HUES48 (cell line): ENCODE results near the gene HIPK3.
A peak's percentile ranks its signal among the peaks of the same experiment; 100 is the strongest.

ENCODE experiments used
- H3K27ac ChIP-seq: one replicate; pipeline ENCODE4 v1.7.0; 2013; ENCODE audit warnings: low read depth, low read length, inconsistent platforms
- H3K27me3 ChIP-seq: 2 replicates; pipeline ENCODE4 v1.6.1; 2013; ENCODE audit warnings: mild to moderate bottlenecking, low read length; ENCODE audit not compliant: control insufficient read depth, insufficient read depth
- H3K36me3 ChIP-seq: 2 replicates; pipeline ENCODE4 v1.6.1; 2013; ENCODE audit warnings: low read length; ENCODE audit not compliant: control insufficient read depth, insufficient read depth
- H3K4me1 ChIP-seq: 2 replicates; pipeline ENCODE4 v1.6.1; 2013; ENCODE audit warnings: mild to moderate bottlenecking, low read length; ENCODE audit not compliant: control insufficient read depth, insufficient read depth
- H3K4me3 ChIP-seq: 2 replicates; pipeline ENCODE4 v1.5.1; 2013; ENCODE audit warnings: mild to moderate bottlenecking, low read depth, low read length
- H3K9ac ChIP-seq: 2 replicates; pipeline ENCODE4 v1.6.1; 2013; ENCODE audit warnings: mild to moderate bottlenecking, low read depth, low read length, moderate library complexity
- H3K9me3 ChIP-seq: 2 replicates; pipeline ENCODE4 v1.6.1; 2013; ENCODE audit warnings: low read length; ENCODE audit not compliant: control insufficient read depth, insufficient read depth

Gene HIPK3

DNA sequence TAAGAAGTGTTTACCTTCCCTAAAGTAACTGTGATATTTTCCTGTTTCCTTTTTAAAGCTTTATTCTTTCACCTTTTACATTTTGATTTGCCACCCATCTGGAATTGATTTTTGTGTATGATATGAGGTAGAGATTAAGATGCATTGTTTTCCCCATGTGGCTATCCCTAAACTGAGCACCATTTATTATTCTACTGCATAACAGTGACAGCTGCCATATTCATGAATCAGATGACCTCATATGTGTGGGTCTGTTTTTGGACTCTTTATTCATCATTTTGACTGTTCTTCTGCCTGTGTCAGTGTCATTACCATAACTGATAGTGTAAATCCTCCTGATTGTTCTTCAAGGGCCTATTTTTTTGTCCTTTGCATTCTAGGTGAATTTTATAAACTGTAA, 50.8 kb downstream of the HIPK3 start:
- Histone ChIP-seq H3K9me3 (no peaks in the 10 kb centered on the region), H3K27ac (no peak overlapping the region), H3K27me3 (no peaks in the 10 kb centered on the region), H3K4me1 (peaks cover 19% of the 10 kb centered on the region), H3K4me3 (no peak overlapping the region), H3K9ac (no peak overlapping the region), H3K36me3 (no peaks in the 10 kb centered on the region)

DNA sequence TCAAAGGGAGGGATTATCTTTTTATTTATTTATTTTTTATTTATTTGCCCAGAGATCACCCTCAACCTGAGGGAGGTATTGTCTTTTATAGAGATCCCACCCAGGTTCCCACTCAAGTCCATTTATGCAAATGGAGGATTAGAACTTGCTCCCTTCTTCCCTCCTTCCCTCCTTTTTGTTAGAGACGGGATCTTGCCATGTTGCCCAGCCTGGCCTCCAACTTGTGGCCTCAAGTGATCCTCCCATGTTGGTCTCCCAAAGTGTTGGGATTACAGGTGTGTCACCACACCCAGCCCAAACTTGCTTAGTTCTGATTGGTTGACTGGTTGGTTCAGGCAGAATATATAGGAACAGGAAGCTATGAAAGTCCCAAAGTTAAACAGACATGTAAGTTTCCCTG, 51.9 kb downstream of the HIPK3 start:
- no peak overlapping the region for H3K9ac ChIP-seq
- no peaks in the 10 kb centered on the region for H3K36me3 ChIP-seq
- H3K27ac ChIP-seq = no peak overlapping the region
- no peaks in the 10 kb centered on the region for H3K27me3 ChIP-seq
- H3K4me3 ChIP-seq = no peak overlapping the region
- H3K9me3 ChIP-seq = no peaks in the 10 kb centered on the region
- peaks cover 19% of the 10 kb centered on the region for H3K4me1 ChIP-seq

GRCh38 chr11:33310720-33311500, 53.7 kb downstream of the HIPK3 start:
- Histone ChIP-seq H3K27ac (peak overlapping the region; percentile 42), H3K4me1 (peaks cover 19% of the 10 kb centered on the region), H3K9ac (no peak overlapping the region), H3K36me3 (no peaks in the 10 kb centered on the region), H3K4me3 (no peak overlapping the region), H3K9me3 (no peaks in the 10 kb centered on the region), H3K27me3 (no peaks in the 10 kb centered on the region)

GRCh38 chr11:33311680-33312079, 54.5 kb downstream of the HIPK3 start:
- Histone ChIP-seq H3K27ac (no peak overlapping the region), H3K4me3 (no peak overlapping the region), H3K9ac (no peak overlapping the region), H3K36me3 (no peaks in the 10 kb centered on the region), H3K4me1 (peaks cover 19% of the 10 kb centered on the region), H3K27me3 (no peaks in the 10 kb centered on the region), H3K9me3 (no peaks in the 10 kb centered on the region)

GRCh38 chr11:33315822-33316221, 58.6 kb downstream of the HIPK3 start:
- Histone ChIP-seq H3K36me3 (no peaks in the 10 kb centered on the region), H3K4me3 (no peak overlapping the region), H3K27me3 (no peaks in the 10 kb centered on the region), H3K9ac (no peak overlapping the region), H3K27ac (no peak overlapping the region), H3K9me3 (no peaks in the 10 kb centered on the region), H3K4me1 (peaks cover 12% of the 10 kb centered on the region)

- Histone ChIP-seq H3K27me3 (no peaks in the 10 kb centered on the region), H3K4me3 (no peak overlapping the region), H3K9me3 (no peaks in the 10 kb centered on the region), H3K36me3 (no peaks in the 10 kb centered on the region), H3K4me1 (peaks cover 11% of the 10 kb centered on the region; the same call in 1 of the 2 replicates), H3K27ac (no peak overlapping the region), H3K9ac (no peak overlapping the region)
These were observed 60.5 kb downstream of the HIPK3 start for GRCh38 chr11:33317662-33318061.

DNA sequence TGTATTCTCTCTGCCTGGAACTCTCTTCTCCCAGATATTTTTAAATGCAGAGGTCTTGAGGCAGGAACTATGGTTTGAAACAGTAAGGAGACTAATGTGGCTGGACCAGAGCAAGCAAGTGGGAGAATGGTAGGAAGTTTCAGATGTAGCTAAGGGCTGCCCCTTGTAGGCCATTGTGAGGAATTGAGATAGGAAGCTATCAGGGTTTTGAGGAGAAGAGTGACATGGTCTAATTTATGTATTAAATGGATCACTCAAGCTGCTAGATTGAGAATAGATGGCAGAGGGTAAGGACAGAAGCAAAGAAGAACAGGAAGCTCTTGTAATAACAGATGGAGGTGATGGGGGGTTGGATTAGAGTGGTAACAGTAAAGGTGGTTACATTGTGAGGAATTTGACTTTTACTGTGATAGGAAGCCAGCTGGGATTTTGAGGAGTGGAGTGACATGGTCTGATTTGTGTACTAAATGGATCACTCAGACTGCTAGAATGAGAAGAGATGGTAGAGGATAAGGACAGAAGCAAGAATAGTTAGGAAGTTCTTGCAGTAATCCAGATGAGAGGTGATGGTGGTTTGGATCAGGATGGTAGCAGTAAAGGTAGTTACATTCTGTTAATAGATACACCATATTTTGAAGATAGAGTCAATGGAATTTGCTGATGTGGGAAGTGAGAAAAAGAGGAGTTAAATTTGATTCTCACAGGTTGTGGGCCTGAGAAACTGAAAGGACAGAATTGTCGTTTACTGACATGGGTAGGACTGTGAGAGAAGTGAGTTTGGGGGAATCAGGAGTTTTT, 63.0 kb downstream of the HIPK3 start:
- Histone ChIP-seq H3K9me3 (no peaks in the 10 kb centered on the region), H3K27me3 (no peaks in the 10 kb centered on the region), H3K4me3 (no peak overlapping the region), H3K4me1 (peaks cover 18% of the 10 kb centered on the region), H3K36me3 (no peaks in the 10 kb centered on the region), H3K27ac (no peak overlapping the region), H3K9ac (no peak overlapping the region)

GRCh38 chr11:33320814-33321330, 63.7 kb downstream of the HIPK3 start:
- Histone ChIP-seq H3K4me1 (peaks cover 18% of the 10 kb centered on the region), H3K9ac (no peak overlapping the region), H3K27me3 (no peaks in the 10 kb centered on the region), H3K9me3 (no peaks in the 10 kb centered on the region), H3K36me3 (no peaks in the 10 kb centered on the region), H3K27ac (no peak overlapping the region), H3K4me3 (no peak overlapping the region)

- no peak overlapping the region for H3K4me3 ChIP-seq
- H3K27me3 ChIP-seq = no peaks in the 10 kb centered on the region
- H3K4me1 ChIP-seq = peaks cover 18% of the 10 kb centered on the region
- H3K9me3 ChIP-seq = no peaks in the 10 kb centered on the region
- no peaks in the 10 kb centered on the region for H3K36me3 ChIP-seq
- H3K9ac ChIP-seq = no peak overlapping the region
- H3K27ac ChIP-seq = no peak overlapping the region
These were observed 64.2 kb downstream of the HIPK3 start for GRCh38 chr11:33321422-33321821.

DNA sequence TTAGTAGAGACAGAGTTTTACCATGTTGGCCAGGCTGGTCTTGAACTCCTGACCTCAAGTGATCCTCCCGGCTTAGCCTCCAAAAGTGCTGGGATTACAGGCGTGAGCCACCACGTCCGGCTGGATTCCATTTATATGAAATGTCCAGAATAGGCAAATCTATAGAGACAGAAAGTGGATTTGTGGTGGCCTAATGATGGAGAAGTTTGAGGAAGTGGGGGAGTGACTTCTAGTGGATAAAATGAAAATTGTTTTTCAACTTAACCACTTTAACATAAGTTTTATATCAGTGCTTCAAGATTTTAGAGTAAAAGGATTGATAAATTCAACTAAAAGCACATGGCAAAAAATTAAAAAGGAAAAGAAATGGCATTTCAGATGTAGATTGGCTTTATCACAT, 66.2 kb downstream of the HIPK3 start:
- no peaks in the 10 kb centered on the region for H3K27me3 ChIP-seq
- no peaks in the 10 kb centered on the region for H3K9me3 ChIP-seq
- peaks cover 18% of the 10 kb centered on the region for H3K4me1 ChIP-seq
- no peak overlapping the region for H3K9ac ChIP-seq
- H3K36me3 ChIP-seq = no peaks in the 10 kb centered on the region
- H3K4me3 ChIP-seq = no peak overlapping the region
- no peak overlapping the region for H3K27ac ChIP-seq
